Stimulated activated CD8-positive, alpha-beta memory T cell treated with anti-CD3 and anti-CD28 coated beads, Interleukin-2, amount 100 ng/mL, for 48 hours (primary cell): ENCODE measurements around the gene IFT27.
A peak's percentile ranks its signal among the peaks of the same experiment; 100 is the strongest.

Experiments
- DNase-seq, 2 donors: peaks; one replicate each; pipeline ENCODE4 v3.0.0-alpha.2; 2020; ENCODE audit warnings: low read depth in 2 of 2

IFT27 gene

GRCh38 chr22:36797374-36797773 lies 21.5 kb upstream of the IFT27 start:
- DNase-seq, result no peak

GRCh38 chr22:36796552-36797175 lies 20.7 kb upstream of the IFT27 start:
- DNase-seq, result no peak

- no peak for DNase-seq
These were observed 19.7 kb upstream of the IFT27 start for GRCh38 chr22:36795633-36796032.

GRCh38 chr22:36790648-36791047 lies 14.7 kb upstream of the IFT27 start:
- DNase-seq, result peak in 1 of 2 donors; percentile 27

GRCh38 chr22:36787204-36787988 lies 11.5 kb upstream of the IFT27 start:
- no peak for DNase-seq

GRCh38 chr22:36783743-36784142 lies 7.8 kb upstream of the IFT27 start:
- DNase-seq, result no peak

GRCh38 chr22:36781656-36782627 lies 6.0 kb upstream of the IFT27 start:
- peak; percentile 79 to 82 for DNase-seq

GRCh38 chr22:36778020-36778419 lies 2.1 kb upstream of the IFT27 start:
- no peak for DNase-seq

- no peak for DNase-seq
These were observed 803 bp upstream of the IFT27 start for GRCh38 chr22:36776722-36777121.

GRCh38 chr22:36775586-36775963 lies 344 bp downstream of the IFT27 start:
- peak in 1 of 2 donors; percentile 12 for DNase-seq

GRCh38 chr22:36773935-36774334 lies 2.0 kb downstream of the IFT27 start:
- no peak for DNase-seq

- DNase-seq, result no peak
These were observed 3.5 kb downstream of the IFT27 start for GRCh38 chr22:36772451-36772850.

- no peak for DNase-seq
These were observed 4.4 kb downstream of the IFT27 start for GRCh38 chr22:36771356-36772063.

GRCh38 chr22:36770513-36771231 lies 5.2 kb downstream of the IFT27 start:
- DNase-seq, result no peak

GRCh38 chr22:36769541-36770512 lies 6.1 kb downstream of the IFT27 start:
- DNase-seq, result no peak

GRCh38 chr22:36768616-36769015 lies 7.3 kb downstream of the IFT27 start:
- no peak for DNase-seq

GRCh38 chr22:36768141-36768540 lies 7.8 kb downstream of the IFT27 start:
- no peak for DNase-seq

- DNase-seq, result no peak
These were observed 8.7 kb downstream of the IFT27 start for GRCh38 chr22:36767035-36767775.

- DNase-seq, result no peak
These were observed 9.9 kb downstream of the IFT27 start for GRCh38 chr22:36765943-36766450.
